ENCODE data around the gene B4GAT1. TPM values are rescaled to one million over a fixed set of nuclear protein-coding genes. Genes with fewer than 3 reads are reported as not detected.

B4GAT1 gene
- total RNA-seq, 2 experiments from 2014 or later, result 5.4 to 5.8 TPM

- Mint-ChIP-seq H3K27ac (no peak overlapping the region), H3K4me1 (ENCODE audit: low read depth) (peaks cover 35% of the 10 kb centered on the region)
Observed at GRCh38 chr11:66332371-66333219, 14.8 kb downstream of the B4GAT1 start.

DNA sequence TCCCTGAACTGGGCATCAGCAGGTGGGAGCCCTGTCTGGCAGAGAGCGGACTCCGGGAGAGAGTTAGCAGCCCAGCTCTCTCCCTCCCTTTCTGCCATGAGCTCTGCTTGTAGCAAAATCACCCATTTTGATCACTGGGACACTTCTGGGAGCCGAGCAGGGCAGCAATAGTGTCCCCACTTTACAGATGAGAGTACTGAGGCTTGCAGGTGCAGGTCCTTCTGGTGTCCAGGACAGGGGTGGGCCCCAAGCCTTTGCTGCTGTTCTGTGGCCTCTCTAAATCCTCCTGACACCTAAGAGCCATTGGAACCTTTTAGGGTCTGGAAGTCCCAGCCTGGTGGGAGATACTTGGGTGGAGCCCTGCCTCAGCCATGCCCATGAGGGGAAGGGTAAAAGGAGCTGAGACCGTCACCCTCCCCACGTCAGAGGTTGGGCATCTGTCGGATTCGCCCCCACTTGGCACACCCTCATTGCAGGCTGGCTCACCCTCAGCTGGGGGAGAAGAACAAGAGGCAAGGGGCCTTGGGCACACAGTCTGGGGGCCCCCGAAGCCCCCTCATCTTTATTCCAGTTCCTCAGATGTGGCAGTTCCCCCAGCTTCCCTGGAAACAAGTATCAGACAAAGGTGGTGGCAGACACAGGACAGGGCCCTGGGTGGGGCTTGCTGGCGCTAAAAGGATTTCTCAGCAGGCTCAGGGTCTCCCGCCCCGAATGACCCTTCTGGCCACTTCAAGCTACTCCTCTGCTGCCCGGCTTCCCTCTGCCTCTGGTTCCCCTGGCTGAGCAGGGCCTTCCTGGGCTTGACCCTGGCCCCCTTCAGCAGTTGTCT is 15.7 kb downstream of the B4GAT1 start:
- Mint-ChIP-seq H3K27ac (no peak overlapping the region), H3K27me3 (ENCODE audit: low read depth) (no peaks in the 10 kb centered on the region), H3K4me1 (ENCODE audit: low read depth) (peaks cover 34% of the 10 kb centered on the region), H3K4me3 (no peak overlapping the region), H3K9me3 (no peaks in the 10 kb centered on the region), H3K36me3 (ENCODE audit: low read depth) (no peaks in the 10 kb centered on the region)
- CTCF ChIA-PET, result interaction anchor here (0.7 to 4.0 kb wide), 4 partner anchors 10 to 58 kb away, joined by 3 to 39 read pairs (median 4); no protein-coding TSS in a partner anchor
- intact Hi-C loops (cut with micrococcal nuclease), result no loop called here
- no peak for DNase-seq

More at GRCh38 chr11:66332371-66333219, 14.8 kb downstream of the B4GAT1 start:
- intact Hi-C loops (cut with micrococcal nuclease), result no loop called here
- no peak overlapping the region for H3K4me3 Mint-ChIP-seq
- CTCF ChIA-PET, result interaction anchor here (1.3 to 4.0 kb wide), 3 partner anchors 9 to 21 kb away, joined by 3 to 39 read pairs (median 3); no protein-coding TSS in a partner anchor
- H3K27me3 Mint-ChIP-seq (ENCODE audit: low read depth), result no peaks in the 10 kb centered on the region
- no peaks in the 10 kb centered on the region for H3K9me3 Mint-ChIP-seq
- DNase-seq, result peak; percentile 3
- H3K36me3 Mint-ChIP-seq (ENCODE audit: low read depth), result no peaks in the 10 kb centered on the region

DNA sequence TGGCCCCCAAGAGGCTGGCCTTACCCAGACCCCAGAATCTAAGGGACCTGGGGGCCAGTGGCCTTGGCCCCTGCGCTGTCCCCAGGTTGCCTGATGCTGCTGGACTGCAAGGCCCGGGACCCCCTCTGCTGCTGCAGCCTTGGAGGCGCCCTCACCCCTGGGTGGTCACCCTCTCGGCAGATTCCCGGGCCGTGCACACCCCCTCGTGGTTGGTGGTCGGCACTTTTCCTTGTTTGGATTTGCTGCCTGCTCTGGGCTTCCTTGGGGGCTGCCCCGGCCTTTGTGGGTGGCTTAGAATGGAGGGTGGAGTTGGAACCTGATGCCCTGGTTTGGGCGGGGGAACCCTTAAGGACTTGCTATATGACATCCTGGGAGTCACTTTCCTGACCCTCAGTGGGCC is 16.5 kb downstream of the B4GAT1 start:
- CTCF ChIA-PET, result interaction anchor here (1.4 to 4.0 kb wide), 2 partner anchors 10 to 19 kb away, joined by 3 to 39 read pairs; no protein-coding TSS in a partner anchor
- Mint-ChIP-seq H3K9me3 (no peaks in the 10 kb centered on the region), H3K27me3 (ENCODE audit: low read depth) (no peaks in the 10 kb centered on the region), H3K4me3 (no peak overlapping the region), H3K27ac (no peak overlapping the region), H3K36me3 (ENCODE audit: low read depth) (no peaks in the 10 kb centered on the region), H3K4me1 (ENCODE audit: low read depth) (peaks cover 33% of the 10 kb centered on the region)
- intact Hi-C loops (cut with micrococcal nuclease), result no loop called here
- DNase-seq, result no peak

DNA sequence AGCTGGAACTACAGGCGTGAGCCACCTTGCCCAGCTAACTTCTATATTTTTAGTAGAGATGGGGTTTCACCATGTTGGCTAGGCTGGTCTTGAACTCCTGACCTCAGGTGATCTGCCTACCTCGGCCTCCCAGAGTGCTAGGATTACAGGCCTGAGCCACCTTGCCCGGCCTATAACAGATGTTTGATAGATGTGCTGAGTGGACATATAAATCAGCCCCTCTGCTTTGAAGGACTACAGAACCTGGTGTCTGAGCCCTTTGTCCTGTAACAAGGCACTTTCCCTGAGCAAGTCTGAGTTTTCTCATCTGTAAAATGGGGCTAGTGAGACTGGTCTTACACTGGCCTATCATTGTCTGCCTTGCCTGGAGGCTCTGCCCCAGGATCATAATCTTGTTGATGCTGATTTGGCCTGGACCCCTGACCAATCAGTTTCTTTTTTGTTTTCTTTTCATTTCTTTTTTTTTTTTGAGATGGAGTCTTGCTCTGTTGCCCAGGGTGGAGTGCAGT is 18.2 kb downstream of the B4GAT1 start:
- Mint-ChIP-seq H3K36me3 (ENCODE audit: low read depth) (no peaks in the 10 kb centered on the region), H3K9me3 (no peaks in the 10 kb centered on the region), H3K4me1 (ENCODE audit: low read depth) (peaks cover 34% of the 10 kb centered on the region), H3K27ac (no peak overlapping the region), H3K27me3 (ENCODE audit: low read depth) (no peaks in the 10 kb centered on the region), H3K4me3 (no peak overlapping the region)
- DNase-seq, result no peak
- CTCF ChIA-PET, result interaction anchor here (0.6 to 4.0 kb wide), 4 partner anchors 12 to 47 kb away, joined by 3 to 39 read pairs (median 4); partner anchors contain the start of gene CD248
- intact Hi-C loops (cut with micrococcal nuclease), result loop anchor here (2.0 kb wide), 1 partner anchor 106 kb away; no protein-coding TSS in a partner anchor

- DNase-seq, result peak; percentile 90
- CTCF ChIA-PET, result interaction anchor here (0.6 to 4.0 kb wide), 4 partner anchors 11 to 40 kb away, joined by 3 to 39 read pairs (median 4); partner anchors contain the start of genes CD248 and YIF1A
- Mint-ChIP-seq H3K36me3 (ENCODE audit: low read depth) (no peaks in the 10 kb centered on the region), H3K27ac (peak overlapping the region; percentile 74), H3K27me3 (ENCODE audit: low read depth) (no peaks in the 10 kb centered on the region), H3K9me3 (no peaks in the 10 kb centered on the region), H3K4me1 (ENCODE audit: low read depth) (peaks cover 38% of the 10 kb centered on the region), H3K4me3 (peak overlapping the region; percentile 34)
- intact Hi-C loops (cut with micrococcal nuclease), result loop anchor here (1.0 to 2.0 kb wide), 5 partner anchors 16 to 106 kb away; partner anchors contain the start of genes BRMS1 and YIF1A
Observed at GRCh38 chr11:66328302-66329144, 18.9 kb downstream of the B4GAT1 start.

DNA sequence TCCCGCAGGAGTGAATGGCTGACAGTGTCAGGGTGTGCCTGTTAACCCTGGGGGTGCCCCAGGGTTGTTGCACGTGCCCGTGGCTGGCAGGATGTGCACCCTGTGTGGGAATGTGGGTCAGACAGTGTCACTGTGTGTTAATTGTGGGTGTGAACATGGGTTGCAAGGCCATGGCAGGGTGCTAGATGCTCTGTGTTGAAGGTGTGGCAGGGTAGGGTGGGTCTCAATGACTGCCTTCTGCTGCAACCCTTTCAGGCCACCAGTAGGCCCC is 19.5 kb downstream of the B4GAT1 start:
- peak overlapping the region; percentile 74 for H3K27ac Mint-ChIP-seq
- H3K4me1 Mint-ChIP-seq (ENCODE audit: low read depth), result peaks cover 38% of the 10 kb centered on the region
- no peaks in the 10 kb centered on the region for H3K27me3 Mint-ChIP-seq (ENCODE audit: low read depth)
- no peak overlapping the region for H3K4me3 Mint-ChIP-seq
- peak; percentile 65 for DNase-seq
- H3K9me3 Mint-ChIP-seq, result no peaks in the 10 kb centered on the region
- CTCF ChIA-PET, result no interaction called here
- H3K36me3 Mint-ChIP-seq (ENCODE audit: low read depth), result no peaks in the 10 kb centered on the region
- intact Hi-C loops (cut with micrococcal nuclease), result loop anchor here (1.0 to 2.0 kb wide), 5 partner anchors 16 to 105 kb away; partner anchors contain the start of genes BRMS1 and YIF1A

DNA sequence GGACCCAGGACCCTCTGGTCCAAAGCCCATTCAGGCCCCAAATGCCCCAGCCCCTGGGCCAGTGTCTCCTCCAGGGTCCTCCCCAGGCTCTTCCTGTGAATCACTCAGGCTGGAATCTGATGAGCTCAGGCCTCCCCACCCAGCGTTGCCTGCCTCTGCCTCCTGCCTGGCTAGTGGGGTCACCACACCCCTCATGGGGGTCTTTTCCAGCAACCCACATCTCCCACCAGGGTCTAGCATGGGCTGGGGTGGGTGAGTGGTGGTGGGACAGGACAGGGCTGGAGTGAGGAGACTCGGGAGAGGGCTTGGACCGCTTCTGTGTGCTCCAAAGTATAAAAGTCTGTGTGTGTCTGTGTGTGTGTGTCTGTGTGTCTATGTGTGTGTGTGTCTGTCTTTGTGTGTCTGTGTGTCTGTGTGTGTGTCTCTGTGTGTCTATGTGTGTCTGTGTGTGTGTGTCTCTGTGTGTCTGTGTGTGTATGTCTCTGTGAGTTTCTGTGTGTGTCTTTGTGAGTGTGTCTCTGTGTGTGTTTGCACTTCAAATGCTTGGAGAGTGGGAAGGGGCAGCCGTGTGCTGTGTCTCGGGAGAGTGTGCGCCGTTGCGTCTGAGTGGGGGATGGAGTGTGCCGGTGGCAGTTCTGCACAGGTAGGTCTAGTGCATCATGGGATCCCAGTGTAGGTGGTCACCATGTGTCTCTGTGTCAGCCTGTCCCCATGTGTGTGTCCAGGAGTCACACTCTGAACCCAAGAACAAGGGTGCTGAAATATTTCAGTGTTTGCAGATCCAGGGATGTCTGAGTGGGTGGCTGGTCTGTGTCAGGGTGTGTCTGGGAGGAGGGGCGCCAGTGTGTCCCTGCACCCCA is 20.0 kb downstream of the B4GAT1 start:
- no peaks in the 10 kb centered on the region for H3K36me3 Mint-ChIP-seq (ENCODE audit: low read depth)
- H3K27ac Mint-ChIP-seq, result peak overlapping the region; percentile 74
- intact Hi-C loops (cut with micrococcal nuclease), result loop anchor here (1.0 to 2.0 kb wide), 5 partner anchors 15 to 105 kb away; partner anchors contain the start of genes BRMS1 and YIF1A
- DNase-seq, result no peak
- H3K9me3 Mint-ChIP-seq, result no peaks in the 10 kb centered on the region
- CTCF ChIA-PET, result interaction anchor here (1.0 to 1.6 kb wide), 3 partner anchors 9 to 104 kb away, joined by 5 to 23 read pairs (median 5); no protein-coding TSS in a partner anchor
- H3K27me3 Mint-ChIP-seq (ENCODE audit: low read depth), result no peaks in the 10 kb centered on the region
- peaks cover 41% of the 10 kb centered on the region for H3K4me1 Mint-ChIP-seq (ENCODE audit: low read depth)
- H3K4me3 Mint-ChIP-seq, result no peak overlapping the region

DNA sequence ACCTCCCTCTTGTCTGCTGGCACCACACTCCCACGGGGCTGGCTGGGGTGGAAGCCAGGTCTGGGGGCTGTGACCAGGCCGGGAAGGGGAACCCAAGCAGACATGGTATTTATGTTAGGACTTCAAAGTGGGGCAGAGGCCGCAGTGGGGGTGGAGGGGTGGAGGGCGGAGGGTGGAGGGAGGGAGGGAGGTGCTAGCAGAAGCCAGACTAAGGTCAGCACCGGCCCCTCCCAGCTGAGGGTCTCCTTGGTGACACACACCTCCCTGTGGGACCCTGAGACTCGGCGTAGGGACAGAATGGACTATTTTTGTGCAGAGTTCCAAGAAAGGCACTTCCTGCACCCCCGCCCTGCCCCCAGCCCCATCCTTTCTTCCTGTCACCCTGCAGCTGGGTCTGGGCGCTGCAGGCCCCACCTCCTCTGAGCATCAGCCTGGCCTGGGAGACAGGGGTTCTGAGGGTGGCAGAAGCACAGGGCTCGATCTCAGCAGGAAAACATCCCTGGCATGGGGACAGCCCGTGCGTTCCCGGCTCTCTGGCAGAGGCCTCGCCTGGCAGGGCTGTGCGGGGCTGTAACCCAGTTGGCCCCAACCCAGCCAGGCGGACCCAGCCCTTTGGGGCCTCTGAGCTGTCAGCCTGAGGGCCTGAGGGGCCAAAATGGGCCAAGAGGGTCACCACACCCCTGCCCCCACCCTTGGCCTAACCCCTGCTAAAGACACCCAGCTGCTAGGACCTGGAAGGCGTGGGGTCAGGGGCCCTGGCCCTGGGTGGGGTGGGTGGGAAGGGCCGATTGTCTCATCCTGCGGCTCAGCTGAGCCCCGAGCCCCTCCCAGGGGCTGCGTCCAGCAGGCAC is 20.9 kb downstream of the B4GAT1 start:
- H3K4me3 Mint-ChIP-seq, result no peak overlapping the region
- peaks cover 42% of the 10 kb centered on the region for H3K4me1 Mint-ChIP-seq (ENCODE audit: low read depth)

GRCh38 chr11:66325263-66325671 is 22.2 kb downstream of the B4GAT1 start:
- H3K27me3 Mint-ChIP-seq (ENCODE audit: low read depth), result no peaks in the 10 kb centered on the region
- H3K4me3 Mint-ChIP-seq, result no peak overlapping the region
- H3K36me3 Mint-ChIP-seq (ENCODE audit: low read depth), result no peaks in the 10 kb centered on the region
- H3K27ac Mint-ChIP-seq, result no peak overlapping the region
- intact Hi-C loops (cut with micrococcal nuclease), result no loop called here
- H3K4me1 Mint-ChIP-seq (ENCODE audit: low read depth), result peaks cover 43% of the 10 kb centered on the region
- H3K9me3 Mint-ChIP-seq, result peaks cover 2% of the 10 kb centered on the region
- CTCF ChIA-PET, result interaction anchor here (0.9 kb wide), 1 partner anchor 14 kb away, joined by 3 read pairs; no protein-coding TSS in a partner anchor
- no peak for DNase-seq

More for the DNA sequence above, 20.9 kb downstream of the B4GAT1 start:
- intact Hi-C loops (cut with micrococcal nuclease), result loop anchor here (1.0 kb wide), 1 partner anchor 8 kb away; no protein-coding TSS in a partner anchor
- Mint-ChIP-seq H3K36me3 (ENCODE audit: low read depth) (no peaks in the 10 kb centered on the region), H3K27ac (peak overlapping the region; percentile 57), H3K27me3 (ENCODE audit: low read depth) (no peaks in the 10 kb centered on the region), H3K9me3 (no peaks in the 10 kb centered on the region)
- CTCF ChIA-PET, result interaction anchor here (1.0 to 1.6 kb wide), 3 partner anchors 8 to 103 kb away, joined by 5 to 23 read pairs (median 5); no protein-coding TSS in a partner anchor
- DNase-seq, result peak; percentile 74

DNA sequence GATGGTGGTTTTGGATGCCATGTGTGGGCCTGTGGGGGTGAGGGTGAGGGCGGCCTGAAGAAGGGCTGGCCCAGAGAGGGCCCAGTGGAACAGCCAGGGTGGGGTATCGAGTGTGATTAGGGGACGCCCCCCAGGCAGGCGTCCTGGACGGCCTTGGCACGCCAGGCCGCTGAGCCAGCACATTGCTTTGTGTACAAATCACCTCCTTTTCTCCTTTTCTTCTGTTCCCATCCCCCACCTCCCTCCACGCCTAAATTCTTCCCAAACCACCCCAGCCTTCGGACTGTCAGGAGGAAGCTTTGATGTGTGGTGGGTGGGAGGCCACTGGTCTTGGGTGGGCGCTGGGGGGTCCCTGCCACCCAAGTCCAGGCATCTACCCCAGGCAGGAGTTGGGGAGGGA is 22.8 kb downstream of the B4GAT1 start:
- peaks cover 48% of the 10 kb centered on the region for H3K4me1 Mint-ChIP-seq (ENCODE audit: low read depth)
- peaks cover 6% of the 10 kb centered on the region for H3K9me3 Mint-ChIP-seq
- intact Hi-C loops (cut with micrococcal nuclease), result no loop called here
- H3K27me3 Mint-ChIP-seq (ENCODE audit: low read depth), result no peaks in the 10 kb centered on the region
- no peak overlapping the region for H3K27ac Mint-ChIP-seq
- DNase-seq, result no peak
- H3K36me3 Mint-ChIP-seq (ENCODE audit: low read depth), result no peaks in the 10 kb centered on the region
- H3K4me3 Mint-ChIP-seq, result no peak overlapping the region
- CTCF ChIA-PET, result interaction anchor here (1.3 kb wide), 1 partner anchor 13 kb away, joined by 6 read pairs; no protein-coding TSS in a partner anchor
